ENCODE results near the gene PIP4K2B.

Gene PIP4K2B

GRCh38 chr17:38779965-38780752 is 19.2 kb downstream of the PIP4K2B start:
- no peak for TF ChIP-seq CTCF (IDR thresholded peaks at IDR 0.05; ENCODE audit: control insufficient read depth, insufficient read depth, low read depth, low read length, missing control alignments)
- DNase-seq (ENCODE audit: low read depth) = no peak
- H3K4me3 ChIP-seq (ENCODE audit: control insufficient read depth, low read depth, low read length) = no peak overlapping the region

GRCh38 chr17:38777641-38778250 is 21.6 kb downstream of the PIP4K2B start:
- no peak for TF ChIP-seq CTCF (IDR thresholded peaks at IDR 0.05; ENCODE audit: control insufficient read depth, insufficient read depth, low read depth, low read length, missing control alignments)
- no peak overlapping the region for H3K4me3 ChIP-seq (ENCODE audit: control insufficient read depth, low read depth, low read length)
- DNase-seq (ENCODE audit: low read depth) = no peak

- no peak for TF ChIP-seq CTCF (IDR thresholded peaks at IDR 0.05; ENCODE audit: control insufficient read depth, insufficient read depth, low read depth, low read length, missing control alignments)
- no peak overlapping the region for H3K4me3 ChIP-seq (ENCODE audit: control insufficient read depth, low read depth, low read length)
- no peak for DNase-seq (ENCODE audit: low read depth)
These were observed 26.1 kb downstream of the PIP4K2B start for GRCh38 chr17:38773258-38773657.

GRCh38 chr17:38768417-38768816 is 30.9 kb downstream of the PIP4K2B start:
- no peak overlapping the region for H3K4me3 ChIP-seq (ENCODE audit: control insufficient read depth, low read depth, low read length)
- no peak for TF ChIP-seq CTCF (IDR thresholded peaks at IDR 0.05; ENCODE audit: control insufficient read depth, insufficient read depth, low read depth, low read length, missing control alignments)
- DNase-seq (ENCODE audit: low read depth) = no peak

- no peak for DNase-seq (ENCODE audit: low read depth)
These were observed 33.0 kb downstream of the PIP4K2B start for GRCh38 chr17:38766341-38766740.

GRCh38 chr17:38762231-38762630 is 37.1 kb downstream of the PIP4K2B start:
- no peak for DNase-seq (ENCODE audit: low read depth)
- TF ChIP-seq CTCF (IDR thresholded peaks at IDR 0.05; ENCODE audit: control insufficient read depth, insufficient read depth, low read depth, low read length, missing control alignments) = no peak
- H3K4me3 ChIP-seq (ENCODE audit: control insufficient read depth, low read depth, low read length) = no peak overlapping the region

More at GRCh38 chr17:38766341-38766740, 33.0 kb downstream of the PIP4K2B start:
- no peak for TF ChIP-seq CTCF (IDR thresholded peaks at IDR 0.05; ENCODE audit: control insufficient read depth, insufficient read depth, low read depth, low read length, missing control alignments)
- H3K4me3 ChIP-seq (ENCODE audit: control insufficient read depth, low read depth, low read length) = no peak overlapping the region
